GM12874 (cell line): ENCODE measurements around the gene IPO4.

ENCODE experiments used
- TF ChIP-seq, protein P1 (sequence below): IDR thresholded peaks from 2 replicates; pipeline ENCODE4 v1.5.1; 2011; ENCODE audit warnings: low read depth, mild to moderate bottlenecking, control low read depth, low read length, moderate library complexity; ENCODE audit not compliant: insufficient read depth

Gene IPO4

DNA sequence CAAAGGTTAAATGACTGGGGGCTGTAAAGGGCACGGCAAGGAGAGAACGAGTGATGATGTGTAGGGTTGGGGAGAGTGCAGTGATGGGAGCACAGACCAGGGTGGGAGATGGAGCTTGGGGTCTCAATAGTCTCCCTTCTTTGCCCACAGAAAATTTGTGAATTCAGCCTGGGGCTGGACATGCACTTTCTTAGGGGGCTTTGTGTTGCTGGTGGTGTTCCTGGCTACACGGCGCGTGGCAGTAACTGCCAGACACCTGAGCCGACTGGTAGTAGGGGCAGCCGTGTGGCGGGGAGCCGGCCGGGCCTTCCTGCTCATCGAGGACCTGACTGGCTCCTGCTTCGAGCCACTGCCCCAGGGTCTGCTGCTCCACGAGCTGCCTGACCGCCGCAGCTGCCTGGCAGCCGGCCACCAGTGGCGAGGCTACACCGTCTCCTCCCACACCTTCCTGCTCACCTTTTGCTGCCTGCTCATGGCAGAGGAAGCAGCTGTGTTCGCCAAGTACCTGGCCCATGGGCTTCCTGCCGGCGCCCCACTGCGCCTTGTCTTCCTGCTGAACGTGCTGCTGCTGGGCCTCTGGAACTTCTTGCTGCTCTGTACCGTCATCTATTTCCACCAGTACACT, 56.4 kb downstream of the IPO4 start:
- TF ChIP-seq, protein P1, sequence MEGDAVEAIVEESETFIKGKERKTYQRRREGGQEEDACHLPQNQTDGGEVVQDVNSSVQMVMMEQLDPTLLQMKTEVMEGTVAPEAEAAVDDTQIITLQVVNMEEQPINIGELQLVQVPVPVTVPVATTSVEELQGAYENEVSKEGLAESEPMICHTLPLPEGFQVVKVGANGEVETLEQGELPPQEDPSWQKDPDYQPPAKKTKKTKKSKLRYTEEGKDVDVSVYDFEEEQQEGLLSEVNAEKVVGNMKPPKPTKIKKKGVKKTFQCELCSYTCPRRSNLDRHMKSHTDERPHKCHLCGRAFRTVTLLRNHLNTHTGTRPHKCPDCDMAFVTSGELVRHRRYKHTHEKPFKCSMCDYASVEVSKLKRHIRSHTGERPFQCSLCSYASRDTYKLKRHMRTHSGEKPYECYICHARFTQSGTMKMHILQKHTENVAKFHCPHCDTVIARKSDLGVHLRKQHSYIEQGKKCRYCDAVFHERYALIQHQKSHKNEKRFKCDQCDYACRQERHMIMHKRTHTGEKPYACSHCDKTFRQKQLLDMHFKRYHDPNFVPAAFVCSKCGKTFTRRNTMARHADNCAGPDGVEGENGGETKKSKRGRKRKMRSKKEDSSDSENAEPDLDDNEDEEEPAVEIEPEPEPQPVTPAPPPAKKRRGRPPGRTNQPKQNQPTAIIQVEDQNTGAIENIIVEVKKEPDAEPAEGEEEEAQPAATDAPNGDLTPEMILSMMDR, result no peak

- TF ChIP-seq, protein P1, result no peak
Measured at GRCh38 chr14:24131549-24131966, 57.1 kb downstream of the IPO4 start.

DNA sequence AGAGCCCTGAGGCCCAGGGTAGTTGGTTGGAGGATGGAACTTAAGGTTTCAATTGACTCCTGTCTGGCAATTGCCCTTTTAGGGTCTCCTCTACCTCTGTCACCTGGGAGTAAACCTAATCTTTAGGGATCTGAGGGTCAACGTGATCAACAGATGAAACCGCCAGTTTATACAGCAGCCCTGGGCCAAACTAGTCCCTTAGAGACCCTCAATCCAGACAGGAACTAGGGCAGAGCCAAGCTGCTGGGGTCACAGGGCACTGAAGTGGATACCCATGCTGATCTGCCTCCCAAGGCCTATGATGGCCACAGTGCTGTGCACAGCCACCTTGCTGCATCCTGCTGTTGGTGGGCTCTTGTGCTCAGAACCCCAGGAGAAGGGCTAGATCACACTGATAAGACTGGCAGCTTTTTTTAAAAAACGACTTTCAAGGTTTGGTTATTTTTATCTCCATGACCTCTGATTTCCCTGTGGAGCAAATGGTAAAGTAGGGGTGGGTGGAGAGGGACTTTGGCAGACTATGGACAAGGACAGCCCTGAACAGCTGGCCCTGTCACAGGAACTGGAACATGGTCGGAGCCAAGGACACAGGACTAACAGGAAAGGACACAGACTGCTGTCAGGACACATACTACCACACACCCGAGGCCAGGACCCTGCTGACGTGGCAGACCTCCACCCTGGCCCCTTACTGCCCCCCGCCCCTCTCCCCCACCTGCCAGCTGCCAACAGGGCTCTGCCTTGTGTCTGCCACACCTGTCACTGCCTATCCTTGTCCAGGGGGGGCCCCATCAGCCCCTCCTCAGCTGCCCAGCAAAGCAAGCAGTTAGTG, 57.7 kb downstream of the IPO4 start:
- TF ChIP-seq, protein P1, result no peak

- TF ChIP-seq, protein P1, result no peak
Measured at GRCh38 chr14:24130380-24130716, 58.3 kb downstream of the IPO4 start, which contains the start of gene FITM1. FITM1 (plus strand) TSS chr14:24130659; CDS start chr14:24131564, 905 bp downstream.
